Measurements from ENCODE around the gene NFIA. TPM values are rescaled to one million over a fixed set of nuclear protein-coding genes. Genes with fewer than 3 reads are reported as not detected.

The NFIA gene
- total RNA-seq, 1 experiment from 2014 or later: 0.35 TPM

- DNase-seq: no peak
- Histone ChIP-seq H3K4ac (ENCODE audit: low read depth, low read length) (no peak overlapping the region), H4K91ac (ENCODE audit: insufficient read length, low read depth, low read length) (no peak overlapping the region), H4K8ac (replicated peaks; ENCODE audit: insufficient read length, low read depth, low read length) (no peak overlapping the region), H3K79me1 (ENCODE audit: insufficient read depth, low read depth, low read length, poor library complexity, severe bottlenecking) (no peaks in the 10 kb centered on the region), H2BK15ac (ENCODE audit: low read depth, low read length) (no peak overlapping the region), H4K20me1 (ENCODE audit: control insufficient read depth, insufficient read depth, insufficient read length) (no peaks in the 10 kb centered on the region), H2BK120ac (ENCODE audit: low read depth, low read length, poor library complexity, severe bottlenecking) (no peak overlapping the region), H3T11ph (ENCODE audit: low read length) (no peak overlapping the region), H3K4me1 (ENCODE audit: insufficient read depth, low read length) (0 out of 2 replicates have a peak, but pooled peaks cover 3% of the 10 kb centered on the region), H3K14ac (ENCODE audit: insufficient read depth, low read length) (no peak overlapping the region), H3K56ac (ENCODE audit: insufficient read length, low read depth, low read length) (no peak overlapping the region), H3K79me2 (ENCODE audit: insufficient read depth, low read length) (no peaks in the 10 kb centered on the region), H3K4me2 (ENCODE audit: insufficient read depth, insufficient read length, low read length) (no peak overlapping the region), H3K9ac (ENCODE audit: extremely low read depth, insufficient read length, low read length) (no peak overlapping the region), H3K18ac (ENCODE audit: insufficient read length, low read depth, low read length) (no peak overlapping the region), H4K5ac (ENCODE audit: insufficient read length, low read depth, low read length) (no peak overlapping the region), H3K27me3 (ENCODE audit: insufficient read depth, low read length) (no peaks in the 10 kb centered on the region), H2BK5ac (ENCODE audit: insufficient read length, low read length) (no peak overlapping the region), H3K9me3 (ENCODE audit: control insufficient read depth, low read depth, low read length) (no peaks in the 10 kb centered on the region), H3K27ac (ENCODE audit: insufficient read length, low read depth, low read length) (no peak overlapping the region), H2AK5ac (ENCODE audit: insufficient read length, low read length) (no peak overlapping the region), H2BK20ac (ENCODE audit: low read depth, low read length, poor library complexity, severe bottlenecking) (no peak overlapping the region), H3K23ac (ENCODE audit: insufficient read length, low read depth, low read length) (no peak overlapping the region), H2AFZ (ENCODE audit: low read length) (no peak overlapping the region), H2BK12ac (ENCODE audit: insufficient read length, low read depth, low read length) (no peak overlapping the region), H3K23me2 (ENCODE audit: insufficient read length, low read depth, low read length, poor library complexity, severe bottlenecking) (no peaks in the 10 kb centered on the region)
- TF ChIP-seq CTCF (conservative IDR thresholded peaks at IDR 0.05): no peak
- no peak overlapping the region for H3K4me3 Mint-ChIP-seq
- no peaks in the 10 kb centered on the region for H3K9me3 Mint-ChIP-seq
- H3K27ac Mint-ChIP-seq: no peak overlapping the region
- H3K4me1 Mint-ChIP-seq: peaks cover 17 to 22% of the 10 kb centered on the region in 2 experiments
- no CpG with 5 or more reads among the region's 8 CpGs for WGBS (ENCODE audit: extremely low coverage, insufficient read length, low lambda C conversion rate)
- H3K27me3 Mint-ChIP-seq (ENCODE audit: low read depth): no peaks in the 10 kb centered on the region; the same call in 1 of the 2 replicates
- H3K36me3 Mint-ChIP-seq (ENCODE audit: insufficient read depth in 1 of 3, low read depth in 3 of 3): no peaks in the 10 kb centered on the region
Observed at GRCh38 chr1:61445269-61445825, 363.0 kb downstream of the NFIA start.

Measured in H9 (cell line).